Measurements from ENCODE around the gene ASB11.

DNA sequence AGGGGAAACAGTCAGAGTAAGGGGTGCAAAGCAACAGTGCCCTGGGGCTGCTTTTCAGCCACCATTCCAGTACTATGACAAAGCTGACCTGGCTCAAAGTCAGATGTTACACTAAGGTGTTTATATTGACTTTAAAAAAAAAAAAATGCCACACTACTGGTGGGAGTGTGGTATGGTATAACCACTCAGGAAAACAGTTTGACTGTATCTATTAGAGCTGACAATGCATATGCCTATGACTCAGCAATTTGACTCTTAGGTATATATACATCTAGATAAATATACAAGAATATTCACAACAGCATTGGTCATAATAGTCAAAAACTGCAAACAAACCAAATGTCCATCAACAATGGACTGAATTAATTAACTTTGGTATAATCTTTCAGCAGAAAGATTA is 60.6 kb downstream of the ASB11 start:
- TF ChIP-seq CREB1 (IDR thresholded peaks at IDR 0.05; ENCODE audit: low read depth), result no peak
- TF ChIP-seq, protein P1, sequence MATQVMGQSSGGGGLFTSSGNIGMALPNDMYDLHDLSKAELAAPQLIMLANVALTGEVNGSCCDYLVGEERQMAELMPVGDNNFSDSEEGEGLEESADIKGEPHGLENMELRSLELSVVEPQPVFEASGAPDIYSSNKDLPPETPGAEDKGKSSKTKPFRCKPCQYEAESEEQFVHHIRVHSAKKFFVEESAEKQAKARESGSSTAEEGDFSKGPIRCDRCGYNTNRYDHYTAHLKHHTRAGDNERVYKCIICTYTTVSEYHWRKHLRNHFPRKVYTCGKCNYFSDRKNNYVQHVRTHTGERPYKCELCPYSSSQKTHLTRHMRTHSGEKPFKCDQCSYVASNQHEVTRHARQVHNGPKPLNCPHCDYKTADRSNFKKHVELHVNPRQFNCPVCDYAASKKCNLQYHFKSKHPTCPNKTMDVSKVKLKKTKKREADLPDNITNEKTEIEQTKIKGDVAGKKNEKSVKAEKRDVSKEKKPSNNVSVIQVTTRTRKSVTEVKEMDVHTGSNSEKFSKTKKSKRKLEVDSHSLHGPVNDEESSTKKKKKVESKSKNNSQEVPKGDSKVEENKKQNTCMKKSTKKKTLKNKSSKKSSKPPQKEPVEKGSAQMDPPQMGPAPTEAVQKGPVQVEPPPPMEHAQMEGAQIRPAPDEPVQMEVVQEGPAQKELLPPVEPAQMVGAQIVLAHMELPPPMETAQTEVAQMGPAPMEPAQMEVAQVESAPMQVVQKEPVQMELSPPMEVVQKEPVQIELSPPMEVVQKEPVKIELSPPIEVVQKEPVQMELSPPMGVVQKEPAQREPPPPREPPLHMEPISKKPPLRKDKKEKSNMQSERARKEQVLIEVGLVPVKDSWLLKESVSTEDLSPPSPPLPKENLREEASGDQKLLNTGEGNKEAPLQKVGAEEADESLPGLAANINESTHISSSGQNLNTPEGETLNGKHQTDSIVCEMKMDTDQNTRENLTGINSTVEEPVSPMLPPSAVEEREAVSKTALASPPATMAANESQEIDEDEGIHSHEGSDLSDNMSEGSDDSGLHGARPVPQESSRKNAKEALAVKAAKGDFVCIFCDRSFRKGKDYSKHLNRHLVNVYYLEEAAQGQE (IDR thresholded peaks at IDR 0.05; ENCODE audit: low read depth), result no peak
- TF ChIP-seq, protein P2, sequence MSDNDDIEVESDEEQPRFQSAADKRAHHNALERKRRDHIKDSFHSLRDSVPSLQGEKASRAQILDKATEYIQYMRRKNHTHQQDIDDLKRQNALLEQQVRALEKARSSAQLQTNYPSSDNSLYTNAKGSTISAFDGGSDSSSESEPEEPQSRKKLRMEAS (IDR thresholded peaks at IDR 0.05), result no peak
- TF ChIP-seq EP300 (IDR thresholded peaks at IDR 0.05; ENCODE audit: borderline replicate concordance), result no peak
- no peak for TF ChIP-seq RAD21 (IDR thresholded peaks at IDR 0.05; ENCODE audit: low read depth)
- TF ChIP-seq, protein P3, sequence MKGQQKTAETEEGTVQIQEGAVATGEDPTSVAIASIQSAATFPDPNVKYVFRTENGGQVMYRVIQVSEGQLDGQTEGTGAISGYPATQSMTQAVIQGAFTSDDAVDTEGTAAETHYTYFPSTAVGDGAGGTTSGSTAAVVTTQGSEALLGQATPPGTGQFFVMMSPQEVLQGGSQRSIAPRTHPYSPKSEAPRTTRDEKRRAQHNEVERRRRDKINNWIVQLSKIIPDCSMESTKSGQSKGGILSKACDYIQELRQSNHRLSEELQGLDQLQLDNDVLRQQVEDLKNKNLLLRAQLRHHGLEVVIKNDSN (IDR thresholded peaks at IDR 0.05), result no peak
- no peak for TF ChIP-seq TAF1 (IDR thresholded peaks at IDR 0.05; ENCODE audit: low read depth)
- no peak for TF ChIP-seq CEBPB (IDR thresholded peaks at IDR 0.05)
- no peak for TF ChIP-seq ZBTB7A (IDR thresholded peaks at IDR 0.05; ENCODE audit: low read depth)
- no peak for TF ChIP-seq NFIC (IDR thresholded peaks at IDR 0.05)

Data from Ishikawa (cell line).